GM23338 (cell line): ENCODE results near the gene CPNE4. TPM values are rescaled to one million over a fixed set of nuclear protein-coding genes. Genes with fewer than 3 reads are reported as not detected.

Experiments
- ATAC-seq: fragments of 200-7000 bp; cut with Tn5 transposase; 3 replicates; pipeline ENCODE4 v1.9.1; 2020
- DNase-seq: peaks from one replicate; pipeline ENCODE4 v3.0.0-alpha.2; 2015; ENCODE audit warnings: low spot score
- H2AFZ ChIP-seq: fragments of 200-600 bp; sonication (generic); 2 replicates; pipeline ENCODE4 v1.8.0; 2016; ENCODE audit warnings: antibody characterized with exemption, mild to moderate bottlenecking, moderate library complexity
- H3F3A ChIP-seq: fragments of 200-600 bp; sonication (generic); replicated peaks from 2 replicates; pipeline ENCODE4 v1.8.0; 2017; ENCODE audit warnings: antibody characterized with exemption, mixed run types, low read depth
- H3K27ac ChIP-seq: fragments of 200-600 bp; sonication (generic); 2 replicates; pipeline ENCODE4 v1.6.1; 2016; ENCODE audit warnings: low read depth
- H3K27me3 ChIP-seq: fragments of 200-600 bp; sonication (generic); 2 replicates; pipeline ENCODE4 v1.8.0; 2016; ENCODE audit warnings: mild to moderate bottlenecking, mixed run types, moderate library complexity; ENCODE audit not compliant: insufficient read depth
- H3K36me3 ChIP-seq: fragments of 200-600 bp; sonication (generic); 2 replicates; pipeline ENCODE4 v1.8.0; 2016; ENCODE audit warnings: mild to moderate bottlenecking; ENCODE audit not compliant: insufficient read depth
- H3K4me1 ChIP-seq: fragments of 200-600 bp; sonication (generic); 2 replicates; pipeline ENCODE4 v1.8.0; 2016; ENCODE audit warnings: mild to moderate bottlenecking, moderate library complexity; ENCODE audit not compliant: insufficient read depth
- H3K4me2 ChIP-seq: fragments of 200-600 bp; sonication (generic); 2 replicates; pipeline ENCODE4 v1.7.1; 2017; ENCODE audit warnings: mixed run types
- H3K4me3 ChIP-seq: fragments of 200-600 bp; sonication (generic); 2 replicates; pipeline ENCODE4 v1.6.1; 2016; ENCODE audit warnings: mixed run types
- H3K79me2 ChIP-seq: fragments of 200-600 bp; sonication (generic); replicated peaks from 2 replicates; pipeline ENCODE4 v1.8.0; 2017; ENCODE audit warnings: mild to moderate bottlenecking; ENCODE audit not compliant: insufficient read depth
- H3K9me2 ChIP-seq: fragments of 200-600 bp; sonication (generic); 2 replicates; pipeline ENCODE4 v1.8.0; 2017; ENCODE audit not compliant: insufficient read depth
- H4K20me1 ChIP-seq: fragments of 200-600 bp; sonication (generic); replicated peaks from 2 replicates; pipeline ENCODE4 v1.8.0; 2017; ENCODE audit warnings: mild to moderate bottlenecking; ENCODE audit not compliant: insufficient read depth
- H3K27ac Mint-ChIP-seq: 2 replicates; pipeline ENCODE4 v1.8.0; 2020; ENCODE audit warnings: inconsistent platforms, mild to moderate bottlenecking, moderate library complexity, mixed read lengths
- H3K27me3 Mint-ChIP-seq: 3 replicates; pipeline ENCODE4 v1.8.0; 2022; ENCODE audit warnings: low read depth, mild to moderate bottlenecking, moderate library complexity, mixed read lengths, inconsistent platforms; ENCODE audit not compliant: insufficient read depth, poor library complexity
- H3K36me3 Mint-ChIP-seq: 3 replicates; pipeline ENCODE4 v1.8.0; 2021; ENCODE audit warnings: low read depth, mild to moderate bottlenecking, inconsistent platforms, moderate library complexity, mixed read lengths
- H3K4me1 Mint-ChIP-seq: 3 replicates; pipeline ENCODE4 v1.8.0; 2020; ENCODE audit warnings: mild to moderate bottlenecking, inconsistent platforms, mixed read lengths
- H3K4me3 Mint-ChIP-seq: 3 replicates; pipeline ENCODE4 v1.8.0; 2021; ENCODE audit warnings: moderate library complexity, mild to moderate bottlenecking, inconsistent platforms, mixed read lengths
- H3K9me3 Mint-ChIP-seq: 3 replicates; pipeline ENCODE4 v1.8.0; 2020; ENCODE audit warnings: moderate library complexity, mild to moderate bottlenecking, inconsistent platforms, mixed read lengths
- CREB1 ChIP-seq: fragments of 250-450 bp; sonication (Bioruptor Pico); IDR thresholded peaks from 2 replicates; pipeline ENCODE4 v1.5.0; 2020; ENCODE audit warnings: low read depth, mild to moderate bottlenecking, moderate library complexity
- EZH2 ChIP-seq: fragments of 200-600 bp; sonication (generic); IDR thresholded peaks from one replicate; pipeline ENCODE4 v1.8.0; 2017; ENCODE audit warnings: antibody characterized with exemption, mild to moderate bottlenecking, low read depth; ENCODE audit not compliant: unreplicated experiment
- EZH2phosphoT487 ChIP-seq: fragments of 200-600 bp; sonication (generic); IDR thresholded peaks from one replicate; pipeline ENCODE4 v1.8.1; 2018; ENCODE audit warnings: antibody characterized with exemption; ENCODE audit not compliant: unreplicated experiment
- JUNB ChIP-seq: IDR thresholded peaks from one replicate; pipeline ENCODE4 v1.6.1; 2016; ENCODE audit warnings: antibody characterized with exemption; ENCODE audit not compliant: unreplicated experiment
- NANOG ChIP-seq: IDR thresholded peaks from 2 replicates; pipeline ENCODE4 v1.6.1; 2016; ENCODE audit warnings: antibody characterized with exemption, borderline replicate concordance
- POLR2AphosphoS5 ChIP-seq: IDR thresholded peaks from 2 replicates; pipeline ENCODE4 v1.6.1; 2016; ENCODE audit warnings: antibody characterized with exemption, low read depth
- STAT1 ChIP-seq: IDR thresholded peaks from one replicate; pipeline ENCODE4 v1.6.1; 2016; ENCODE audit warnings: antibody characterized with exemption; ENCODE audit not compliant: unreplicated experiment
- ZNF114 ChIP-seq: fragments of 250-450 bp; sonication (Bioruptor Pico); IDR thresholded peaks from 2 replicates; pipeline ENCODE4 v1.5.0; 2020; ENCODE audit warnings: mild to moderate bottlenecking, moderate library complexity
- ZNF331 ChIP-seq: fragments of 250-450 bp; sonication (Bioruptor Pico); IDR thresholded peaks from 2 replicates; pipeline ENCODE4 v1.5.0; 2020; ENCODE audit warnings: low read depth, mild to moderate bottlenecking, moderate library complexity
- polyA plus RNA-seq: library from polyadenylated mRNA; unstranded; fragments of >200 nt; fragmentation: Nextera tagmentation; extraction: Ambion mirVana; gene quantifications from 2 replicates; pipeline ENCODE4 v1.2.1, GENCODE V29; 2016
- total RNA-seq: library from RNA; depleted of rRNA; stranded (reverse); fragments of >200 nt; shearing (Covaris generic); gene quantifications from 2 replicates; pipeline ENCODE4 v1.2.3, GENCODE V29; 2014
- TF ChIP-seq, protein P1 (sequence below), 2 experiments: fragments of 200-600 bp in 1 of 2; sonication (generic) in 1 of 2; conservative IDR thresholded peaks; 2 replicates each; pipeline versions ENCODE4 v1.5.1 to v1.6.1; 2016 to 2017; ENCODE audit warnings: antibody characterized with exemption in 2 of 2, low read depth in 2 of 2, mild to moderate bottlenecking in 2 of 2, moderate library complexity in 1 of 2
- TF ChIP-seq, protein P2 (sequence below): IDR thresholded peaks from one replicate; pipeline ENCODE4 v1.6.1; 2018; ENCODE audit warnings: antibody characterized with exemption; ENCODE audit not compliant: unreplicated experiment
- TF ChIP-seq, protein P3 (sequence below): IDR thresholded peaks from 2 replicates; pipeline ENCODE4 v1.6.1; 2016; ENCODE audit warnings: antibody characterized with exemption
- TF ChIP-seq, protein P4 (sequence below): fragments of 250-450 bp; sonication (Bioruptor Pico); IDR thresholded peaks from 2 replicates; pipeline ENCODE4 v1.5.0; 2020; ENCODE audit warnings: mild to moderate bottlenecking, moderate library complexity

The CPNE4 gene
- total and polyA plus RNA-seq, 2 experiments from 2014 or later, result 2.0 to 6.5 TPM

DNA sequence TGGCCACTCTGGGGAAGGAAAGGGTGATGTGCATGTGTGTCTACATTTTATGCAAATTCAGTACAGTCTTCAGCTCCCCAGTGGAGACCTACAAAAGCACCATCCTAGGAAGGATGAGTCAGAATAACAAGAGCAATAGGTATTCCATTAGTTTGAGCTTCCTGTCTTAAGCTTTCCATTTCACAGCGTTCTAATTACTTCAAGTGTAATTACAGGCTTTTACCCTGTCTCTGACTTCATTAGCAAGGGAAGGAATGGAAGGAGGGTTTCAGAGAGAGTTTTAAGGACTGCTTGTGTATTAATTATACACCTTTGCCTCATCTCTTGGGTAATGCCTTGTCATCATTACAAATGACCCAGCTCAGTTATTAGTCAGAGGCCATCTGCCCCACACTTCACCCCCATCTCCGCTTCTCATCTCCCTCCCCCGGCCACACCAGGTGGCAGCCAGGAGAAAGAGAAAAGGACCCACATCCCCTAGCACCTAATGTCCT is 329.2 kb downstream of the CPNE4 start:
- Mint-ChIP-seq H3K27me3 (peaks cover 2% of the 10 kb centered on the region), H3K4me3 (no peak overlapping the region), H3K4me1 (peaks cover 21% of the 10 kb centered on the region), H3K9me3 (no peaks in the 10 kb centered on the region; the same call in 1 of the 3 replicates), H3K27ac (peak overlapping the region; percentile 79), H3K36me3 (no peaks in the 10 kb centered on the region)
- no peak overlapping the region for H3K4me3 ChIP-seq
- TF ChIP-seq, protein P1, sequence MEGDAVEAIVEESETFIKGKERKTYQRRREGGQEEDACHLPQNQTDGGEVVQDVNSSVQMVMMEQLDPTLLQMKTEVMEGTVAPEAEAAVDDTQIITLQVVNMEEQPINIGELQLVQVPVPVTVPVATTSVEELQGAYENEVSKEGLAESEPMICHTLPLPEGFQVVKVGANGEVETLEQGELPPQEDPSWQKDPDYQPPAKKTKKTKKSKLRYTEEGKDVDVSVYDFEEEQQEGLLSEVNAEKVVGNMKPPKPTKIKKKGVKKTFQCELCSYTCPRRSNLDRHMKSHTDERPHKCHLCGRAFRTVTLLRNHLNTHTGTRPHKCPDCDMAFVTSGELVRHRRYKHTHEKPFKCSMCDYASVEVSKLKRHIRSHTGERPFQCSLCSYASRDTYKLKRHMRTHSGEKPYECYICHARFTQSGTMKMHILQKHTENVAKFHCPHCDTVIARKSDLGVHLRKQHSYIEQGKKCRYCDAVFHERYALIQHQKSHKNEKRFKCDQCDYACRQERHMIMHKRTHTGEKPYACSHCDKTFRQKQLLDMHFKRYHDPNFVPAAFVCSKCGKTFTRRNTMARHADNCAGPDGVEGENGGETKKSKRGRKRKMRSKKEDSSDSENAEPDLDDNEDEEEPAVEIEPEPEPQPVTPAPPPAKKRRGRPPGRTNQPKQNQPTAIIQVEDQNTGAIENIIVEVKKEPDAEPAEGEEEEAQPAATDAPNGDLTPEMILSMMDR (conservative IDR thresholded peaks at IDR 0.05; ENCODE audit: low read depth in 2 of 2), result no peak
- TF ChIP-seq EZH2phosphoT487, result no peak
- TF ChIP-seq, protein P2, sequence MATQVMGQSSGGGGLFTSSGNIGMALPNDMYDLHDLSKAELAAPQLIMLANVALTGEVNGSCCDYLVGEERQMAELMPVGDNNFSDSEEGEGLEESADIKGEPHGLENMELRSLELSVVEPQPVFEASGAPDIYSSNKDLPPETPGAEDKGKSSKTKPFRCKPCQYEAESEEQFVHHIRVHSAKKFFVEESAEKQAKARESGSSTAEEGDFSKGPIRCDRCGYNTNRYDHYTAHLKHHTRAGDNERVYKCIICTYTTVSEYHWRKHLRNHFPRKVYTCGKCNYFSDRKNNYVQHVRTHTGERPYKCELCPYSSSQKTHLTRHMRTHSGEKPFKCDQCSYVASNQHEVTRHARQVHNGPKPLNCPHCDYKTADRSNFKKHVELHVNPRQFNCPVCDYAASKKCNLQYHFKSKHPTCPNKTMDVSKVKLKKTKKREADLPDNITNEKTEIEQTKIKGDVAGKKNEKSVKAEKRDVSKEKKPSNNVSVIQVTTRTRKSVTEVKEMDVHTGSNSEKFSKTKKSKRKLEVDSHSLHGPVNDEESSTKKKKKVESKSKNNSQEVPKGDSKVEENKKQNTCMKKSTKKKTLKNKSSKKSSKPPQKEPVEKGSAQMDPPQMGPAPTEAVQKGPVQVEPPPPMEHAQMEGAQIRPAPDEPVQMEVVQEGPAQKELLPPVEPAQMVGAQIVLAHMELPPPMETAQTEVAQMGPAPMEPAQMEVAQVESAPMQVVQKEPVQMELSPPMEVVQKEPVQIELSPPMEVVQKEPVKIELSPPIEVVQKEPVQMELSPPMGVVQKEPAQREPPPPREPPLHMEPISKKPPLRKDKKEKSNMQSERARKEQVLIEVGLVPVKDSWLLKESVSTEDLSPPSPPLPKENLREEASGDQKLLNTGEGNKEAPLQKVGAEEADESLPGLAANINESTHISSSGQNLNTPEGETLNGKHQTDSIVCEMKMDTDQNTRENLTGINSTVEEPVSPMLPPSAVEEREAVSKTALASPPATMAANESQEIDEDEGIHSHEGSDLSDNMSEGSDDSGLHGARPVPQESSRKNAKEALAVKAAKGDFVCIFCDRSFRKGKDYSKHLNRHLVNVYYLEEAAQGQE, result no peak
- TF ChIP-seq ZNF114 (CRISPR knock-in tag), result no peak
- no peak for TF ChIP-seq POLR2AphosphoS5
- TF ChIP-seq, protein P3, sequence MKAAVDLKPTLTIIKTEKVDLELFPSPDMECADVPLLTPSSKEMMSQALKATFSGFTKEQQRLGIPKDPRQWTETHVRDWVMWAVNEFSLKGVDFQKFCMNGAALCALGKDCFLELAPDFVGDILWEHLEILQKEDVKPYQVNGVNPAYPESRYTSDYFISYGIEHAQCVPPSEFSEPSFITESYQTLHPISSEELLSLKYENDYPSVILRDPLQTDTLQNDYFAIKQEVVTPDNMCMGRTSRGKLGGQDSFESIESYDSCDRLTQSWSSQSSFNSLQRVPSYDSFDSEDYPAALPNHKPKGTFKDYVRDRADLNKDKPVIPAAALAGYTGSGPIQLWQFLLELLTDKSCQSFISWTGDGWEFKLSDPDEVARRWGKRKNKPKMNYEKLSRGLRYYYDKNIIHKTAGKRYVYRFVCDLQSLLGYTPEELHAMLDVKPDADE, result no peak
- TF ChIP-seq, protein P4, sequence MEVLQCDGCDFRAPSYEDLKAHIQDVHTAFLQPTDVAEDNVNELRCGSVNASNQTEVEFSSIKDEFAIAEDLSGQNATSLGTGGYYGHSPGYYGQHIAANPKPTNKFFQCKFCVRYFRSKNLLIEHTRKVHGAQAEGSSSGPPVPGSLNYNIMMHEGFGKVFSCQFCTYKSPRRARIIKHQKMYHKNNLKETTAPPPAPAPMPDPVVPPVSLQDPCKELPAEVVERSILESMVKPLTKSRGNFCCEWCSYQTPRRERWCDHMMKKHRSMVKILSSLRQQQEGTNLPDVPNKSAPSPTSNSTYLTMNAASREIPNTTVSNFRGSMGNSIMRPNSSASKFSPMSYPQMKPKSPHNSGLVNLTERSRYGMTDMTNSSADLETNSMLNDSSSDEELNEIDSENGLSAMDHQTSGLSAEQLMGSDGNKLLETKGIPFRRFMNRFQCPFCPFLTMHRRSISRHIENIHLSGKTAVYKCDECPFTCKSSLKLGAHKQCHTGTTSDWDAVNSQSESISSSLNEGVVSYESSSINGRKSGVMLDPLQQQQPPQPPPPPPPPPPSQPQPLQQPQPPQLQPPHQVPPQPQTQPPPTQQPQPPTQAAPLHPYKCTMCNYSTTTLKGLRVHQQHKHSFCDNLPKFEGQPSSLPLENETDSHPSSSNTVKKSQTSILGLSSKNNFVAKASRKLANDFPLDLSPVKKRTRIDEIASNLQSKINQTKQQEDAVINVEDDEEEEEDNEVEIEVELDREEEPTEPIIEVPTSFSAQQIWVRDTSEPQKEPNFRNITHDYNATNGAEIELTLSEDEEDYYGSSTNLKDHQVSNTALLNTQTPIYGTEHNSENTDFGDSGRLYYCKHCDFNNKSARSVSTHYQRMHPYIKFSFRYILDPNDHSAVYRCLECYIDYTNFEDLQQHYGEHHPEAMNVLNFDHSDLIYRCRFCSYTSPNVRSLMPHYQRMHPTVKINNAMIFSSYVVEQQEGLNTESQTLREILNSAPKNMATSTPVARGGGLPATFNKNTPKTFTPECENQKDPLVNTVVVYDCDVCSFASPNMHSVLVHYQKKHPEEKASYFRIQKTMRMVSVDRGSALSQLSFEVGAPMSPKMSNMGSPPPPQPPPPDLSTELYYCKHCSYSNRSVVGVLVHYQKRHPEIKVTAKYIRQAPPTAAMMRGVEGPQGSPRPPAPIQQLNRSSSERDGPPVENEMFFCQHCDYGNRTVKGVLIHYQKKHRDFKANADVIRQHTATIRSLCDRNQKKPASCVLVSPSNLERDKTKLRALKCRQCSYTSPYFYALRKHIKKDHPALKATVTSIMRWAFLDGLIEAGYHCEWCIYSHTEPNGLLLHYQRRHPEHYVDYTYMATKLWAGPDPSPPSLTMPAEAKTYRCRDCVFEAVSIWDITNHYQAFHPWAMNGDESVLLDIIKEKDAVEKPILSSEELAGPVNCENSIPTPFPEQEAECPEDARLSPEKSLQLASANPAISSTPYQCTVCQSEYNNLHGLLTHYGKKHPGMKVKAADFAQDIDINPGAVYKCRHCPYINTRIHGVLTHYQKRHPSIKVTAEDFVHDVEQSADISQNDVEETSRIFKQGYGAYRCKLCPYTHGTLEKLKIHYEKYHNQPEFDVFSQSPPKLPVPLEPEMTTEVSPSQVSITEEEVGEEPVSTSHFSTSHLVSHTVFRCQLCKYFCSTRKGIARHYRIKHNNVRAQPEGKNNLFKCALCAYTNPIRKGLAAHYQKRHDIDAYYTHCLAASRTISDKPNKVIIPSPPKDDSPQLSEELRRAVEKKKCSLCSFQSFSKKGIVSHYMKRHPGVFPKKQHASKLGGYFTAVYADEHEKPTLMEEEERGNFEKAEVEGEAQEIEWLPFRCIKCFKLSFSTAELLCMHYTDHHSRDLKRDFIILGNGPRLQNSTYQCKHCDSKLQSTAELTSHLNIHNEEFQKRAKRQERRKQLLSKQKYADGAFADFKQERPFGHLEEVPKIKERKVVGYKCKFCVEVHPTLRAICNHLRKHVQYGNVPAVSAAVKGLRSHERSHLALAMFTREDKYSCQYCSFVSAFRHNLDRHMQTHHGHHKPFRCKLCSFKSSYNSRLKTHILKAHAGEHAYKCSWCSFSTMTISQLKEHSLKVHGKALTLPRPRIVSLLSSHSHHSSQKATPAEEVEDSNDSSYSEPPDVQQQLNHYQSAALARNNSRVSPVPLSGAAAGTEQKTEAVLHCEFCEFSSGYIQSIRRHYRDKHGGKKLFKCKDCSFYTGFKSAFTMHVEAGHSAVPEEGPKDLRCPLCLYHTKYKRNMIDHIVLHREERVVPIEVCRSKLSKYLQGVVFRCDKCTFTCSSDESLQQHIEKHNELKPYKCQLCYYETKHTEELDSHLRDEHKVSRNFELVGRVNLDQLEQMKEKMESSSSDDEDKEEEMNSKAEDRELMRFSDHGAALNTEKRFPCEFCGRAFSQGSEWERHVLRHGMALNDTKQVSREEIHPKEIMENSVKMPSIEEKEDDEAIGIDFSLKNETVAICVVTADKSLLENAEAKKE (CRISPR knock-in tag), result no peak
- TF ChIP-seq EZH2, result no peak
- TF ChIP-seq NANOG, result no peak; the same call in 1 of the 2 replicates
- no peak for TF ChIP-seq CREB1 (CRISPR knock-in tag)
- TF ChIP-seq JUNB, result no peak
- TF ChIP-seq STAT1, result no peak
- no peak for TF ChIP-seq ZNF331 (CRISPR knock-in tag)
- no peaks in the 10 kb centered on the region for H3K79me2 ChIP-seq
- H3K27me3 ChIP-seq, result no peaks in the 10 kb centered on the region
- H2AFZ ChIP-seq, result no peak overlapping the region
- no peaks in the 10 kb centered on the region for H3F3A ChIP-seq
- no peaks in the 10 kb centered on the region for H4K20me1 ChIP-seq
- DNase-seq (peak; percentile 16), ATAC-seq (no peak)
- H3K4me2 ChIP-seq, result peak overlapping the region; percentile 49
- no peaks in the 10 kb centered on the region for H3K36me3 ChIP-seq
- H3K27ac ChIP-seq, result no peak overlapping the region
- peaks cover 13% of the 10 kb centered on the region for H3K4me1 ChIP-seq
- peaks cover 21% of the 10 kb centered on the region for H3K9me2 ChIP-seq
